Daoy (cell line): ENCODE measurements around the gene GABRR3. TPM values are rescaled to one million over a fixed set of nuclear protein-coding genes. Genes with fewer than 3 reads are reported as not detected.
"Not testable (repeated sequence)": the region's sequence is repeated elsewhere in the genome, so short reads cannot be mapped to it uniquely, and the experiment has no call there.

Experiments used
- DNase-seq: peaks from one replicate; pipeline ENCODE4 v3.0.0-alpha.2; 2015; ENCODE audit warnings: low read depth
- total RNA-seq: library from RNA; depleted of rRNA; stranded (reverse); fragments of >200 nt; shearing (Covaris generic); gene quantifications from 2 replicates; pipeline ENCODE4 v1.2.3, GENCODE V29; 2014

Gene GABRR3
- total RNA-seq, 1 experiment from 2014 or later, result not detected

DNA sequence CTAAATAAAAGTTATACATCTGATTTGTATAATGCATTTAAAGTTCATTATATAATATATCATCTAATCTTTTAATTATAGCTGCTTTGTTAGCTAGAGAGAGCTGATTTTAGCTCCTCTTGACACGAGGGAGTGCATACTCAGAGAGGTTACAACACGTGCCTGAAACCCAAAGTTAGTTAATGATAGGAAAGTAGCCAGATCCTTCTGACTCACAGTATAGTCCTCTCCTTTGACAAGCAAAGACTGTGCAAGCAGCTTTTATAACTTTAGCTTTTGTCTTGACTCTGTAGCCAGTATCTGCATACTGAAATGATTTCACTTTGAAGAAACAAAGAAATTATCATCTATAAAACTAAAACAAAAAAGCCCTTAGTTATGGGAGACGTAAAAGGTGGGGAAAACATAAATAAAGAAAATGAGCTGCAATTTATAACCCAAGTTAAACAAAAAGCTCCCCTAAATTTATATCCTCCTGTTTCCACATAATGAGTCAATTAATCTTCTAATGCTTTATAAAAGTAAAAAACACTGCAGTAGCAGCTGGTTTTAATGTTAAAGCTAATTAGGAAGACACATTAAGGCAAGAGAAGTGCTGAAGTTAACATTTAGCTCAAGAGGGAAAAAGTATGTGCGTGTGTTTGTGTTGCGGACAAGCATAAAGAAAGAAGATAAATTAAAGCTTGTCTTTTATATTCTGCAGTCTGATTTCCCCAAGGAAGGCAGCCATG lies 13.1 kb downstream of the GABRR3 start:
- peak; percentile 4 for DNase-seq

GRCh38 chr3:98020412-98020811 lies 14.7 kb downstream of the GABRR3 start:
- DNase-seq, result no peak

DNA sequence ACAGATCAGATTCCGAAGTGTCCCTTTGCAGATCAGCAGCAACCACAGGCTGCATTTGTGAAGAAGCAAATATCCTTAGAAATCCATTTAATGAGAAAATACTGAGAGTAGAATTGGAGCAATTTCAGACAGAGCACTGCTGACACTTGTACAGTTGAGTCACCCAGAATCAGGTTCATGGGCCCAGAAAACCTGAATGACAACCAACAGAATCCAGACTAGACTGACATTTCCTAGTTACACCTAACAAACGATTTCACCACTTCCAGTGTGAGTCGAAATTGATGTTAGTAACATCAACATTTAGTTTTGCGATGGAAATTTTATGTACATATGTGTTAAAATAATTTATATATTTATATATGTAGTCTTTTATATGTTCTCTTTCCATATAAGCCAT lies 16.8 kb downstream of the GABRR3 start:
- DNase-seq, result no peak

- no peak for DNase-seq
Observed at GRCh38 chr3:98014268-98014585, 20.9 kb downstream of the GABRR3 start.

- DNase-seq, result no peak
Observed at GRCh38 chr3:98013411-98014267, 21.5 kb downstream of the GABRR3 start.

DNA sequence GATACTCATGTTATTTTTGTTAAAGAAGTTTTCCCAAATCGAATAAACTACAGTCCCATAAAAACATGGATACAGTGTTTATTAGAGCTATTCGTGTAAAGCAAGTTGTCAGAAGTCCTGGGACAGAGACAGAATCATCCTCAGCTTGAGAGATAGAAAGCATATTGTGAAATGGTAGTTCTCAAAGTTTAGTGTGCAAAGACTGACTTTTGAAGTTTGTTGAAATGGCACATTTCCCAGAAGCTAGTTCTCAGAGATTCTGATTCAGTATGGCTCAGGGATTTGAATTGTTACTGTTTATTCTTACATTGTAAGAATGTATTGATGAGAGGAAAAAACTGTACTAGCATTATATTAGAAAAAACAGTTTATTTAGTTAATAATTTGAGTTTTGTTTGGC lies 22.1 kb downstream of the GABRR3 start:
- DNase-seq, result no peak

- DNase-seq, result not testable (repeated sequence)
Observed at GRCh38 chr3:98010883-98011449, 24.1 kb downstream of the GABRR3 start.

DNA sequence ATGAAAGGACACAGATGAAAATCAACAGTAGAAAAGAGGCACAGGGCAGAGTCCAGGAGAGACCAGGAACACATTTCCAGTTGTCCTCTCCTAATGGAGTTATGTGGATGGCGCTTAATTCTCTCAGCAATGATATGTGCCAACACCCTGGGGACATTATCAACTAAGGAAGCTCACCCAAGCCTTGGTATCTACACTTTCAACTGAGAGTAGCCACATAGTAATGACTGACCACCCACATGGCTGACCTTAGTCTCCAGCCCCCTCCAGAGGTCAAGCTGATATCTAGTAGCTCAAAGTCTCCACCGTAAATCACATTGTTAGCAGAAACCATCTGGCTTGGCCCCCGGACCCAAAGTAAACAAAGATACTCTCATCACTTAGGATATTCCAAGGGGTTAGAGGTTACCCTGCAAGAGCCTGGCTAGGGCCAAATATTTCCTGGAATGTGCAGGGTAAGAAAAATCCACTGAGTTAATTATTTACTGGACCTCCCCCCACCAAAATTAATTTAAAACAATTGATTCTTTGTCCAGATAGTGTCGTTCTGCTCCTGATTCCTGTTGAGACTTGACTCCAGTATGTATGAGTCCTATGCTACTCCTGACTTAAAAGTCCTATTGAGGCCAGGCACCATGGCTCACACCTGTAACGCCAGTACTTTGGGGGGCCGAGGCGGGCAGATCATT lies 24.8 kb downstream of the GABRR3 start:
- no peak for DNase-seq

DNA sequence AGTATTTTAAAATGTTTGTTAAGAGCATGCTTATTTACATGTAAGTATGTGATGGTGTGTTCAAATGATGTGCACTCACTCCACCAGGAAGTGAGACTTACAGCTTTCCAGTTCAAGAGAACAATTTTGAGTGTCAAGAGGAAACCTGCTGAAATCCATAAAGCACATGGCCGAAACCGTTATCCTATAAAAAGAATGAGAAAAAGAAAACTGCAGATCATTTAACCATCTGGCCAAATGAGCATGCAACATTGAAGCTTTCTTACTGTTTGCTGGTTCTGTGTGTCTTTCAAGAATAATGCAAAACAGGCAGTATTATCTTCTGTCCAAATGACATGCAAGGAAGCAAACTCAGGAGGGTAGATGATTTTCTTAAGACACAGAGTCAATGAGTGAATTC lies 26.3 kb downstream of the GABRR3 start:
- no peak for DNase-seq

DNA sequence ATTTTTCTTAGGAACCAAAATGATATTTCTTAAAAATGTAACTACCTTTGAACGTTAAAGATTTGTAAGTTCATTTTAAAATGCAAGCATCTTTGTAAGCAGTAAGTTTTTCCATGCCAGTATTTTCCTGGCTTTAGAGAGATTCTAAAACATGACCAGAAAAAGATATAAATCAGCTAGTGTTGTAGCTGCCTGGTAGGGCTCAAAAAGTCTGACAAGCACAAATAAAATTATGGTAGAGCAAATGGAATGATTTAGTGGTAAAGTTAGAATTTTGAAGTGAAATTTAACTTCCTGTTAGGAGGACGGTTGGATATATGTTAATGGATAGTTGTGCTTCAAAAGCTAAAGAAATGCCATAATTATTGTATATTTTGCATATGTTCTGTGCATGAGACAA lies 29.7 kb downstream of the GABRR3 start:
- no peak for DNase-seq

GRCh38 chr3:98004721-98005120 lies 30.4 kb downstream of the GABRR3 start:
- no peak for DNase-seq

- no peak for DNase-seq
Observed at GRCh38 chr3:98003306-98003969, 31.7 kb downstream of the GABRR3 start.

DNA sequence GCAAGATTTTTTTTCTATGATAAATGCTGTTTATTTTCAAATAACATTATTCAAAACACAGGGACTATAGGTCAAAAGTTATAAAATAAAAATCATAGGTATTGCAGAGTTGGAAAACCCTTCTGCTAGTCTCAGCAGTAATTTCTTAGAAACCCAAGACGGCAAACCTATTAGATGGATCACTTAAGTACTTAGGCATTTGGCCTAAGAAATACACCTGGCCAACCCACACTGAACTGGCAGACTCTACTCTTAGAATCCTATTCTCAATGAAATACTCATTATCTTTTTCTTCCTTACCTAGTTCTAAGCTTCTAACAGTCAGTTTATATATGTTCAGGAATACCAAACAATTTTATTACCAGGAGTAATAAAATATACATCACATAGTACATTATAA lies 32.4 kb downstream of the GABRR3 start:
- no peak for DNase-seq

- DNase-seq, result no peak
Observed at GRCh38 chr3:97999994-98000393, 35.1 kb downstream of the GABRR3 start.

DNA sequence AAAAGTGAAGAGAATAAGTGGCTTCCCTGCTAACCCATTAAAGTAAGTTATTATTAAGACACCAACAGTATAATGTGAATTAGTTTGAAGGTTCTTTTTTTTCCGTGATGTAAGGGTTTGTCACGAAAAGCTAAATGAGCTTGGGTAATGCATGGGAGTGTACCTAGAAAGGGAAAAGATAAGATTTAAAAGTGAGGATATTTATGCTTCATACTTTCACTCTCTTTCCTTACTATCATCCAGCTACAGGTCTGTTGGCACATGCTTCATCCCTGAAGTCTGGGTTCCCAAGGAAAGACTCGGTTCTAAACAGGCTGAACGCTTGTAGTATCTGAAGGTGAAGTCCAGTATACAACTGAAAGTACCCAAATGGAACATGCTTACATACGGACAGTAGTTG lies 36.0 kb downstream of the GABRR3 start:
- DNase-seq, result no peak

- no peak for DNase-seq
Observed at GRCh38 chr3:97996988-97997387, 38.1 kb downstream of the GABRR3 start.

DNA sequence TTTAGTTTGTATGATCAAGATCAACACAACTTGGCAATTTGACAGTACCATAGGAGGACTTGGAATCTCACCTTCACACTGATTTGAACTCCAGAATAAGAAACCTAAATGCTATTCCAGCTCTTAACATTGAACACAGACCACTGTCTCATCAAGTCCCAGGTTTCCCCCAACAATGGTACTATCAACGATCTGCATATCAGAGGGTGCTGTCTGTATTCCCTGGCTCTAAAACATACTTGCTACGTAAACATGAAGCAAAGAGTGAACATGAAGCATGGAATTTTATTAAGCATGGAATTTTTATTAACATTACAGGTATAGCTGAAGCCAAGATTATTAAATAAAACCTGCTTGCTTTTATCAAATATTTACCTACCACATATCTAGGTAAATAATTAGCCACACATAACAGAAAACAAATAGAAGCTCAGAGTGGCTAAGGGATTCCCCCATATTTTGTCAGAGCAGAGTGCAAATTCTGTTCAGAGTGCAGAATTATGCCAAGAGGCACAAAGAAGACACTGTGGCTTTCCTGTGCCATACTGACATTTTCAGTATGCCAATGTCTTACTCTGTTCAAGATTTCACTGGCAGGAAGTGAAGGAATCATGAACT lies 40.7 kb downstream of the GABRR3 start:
- no peak for DNase-seq

DNA sequence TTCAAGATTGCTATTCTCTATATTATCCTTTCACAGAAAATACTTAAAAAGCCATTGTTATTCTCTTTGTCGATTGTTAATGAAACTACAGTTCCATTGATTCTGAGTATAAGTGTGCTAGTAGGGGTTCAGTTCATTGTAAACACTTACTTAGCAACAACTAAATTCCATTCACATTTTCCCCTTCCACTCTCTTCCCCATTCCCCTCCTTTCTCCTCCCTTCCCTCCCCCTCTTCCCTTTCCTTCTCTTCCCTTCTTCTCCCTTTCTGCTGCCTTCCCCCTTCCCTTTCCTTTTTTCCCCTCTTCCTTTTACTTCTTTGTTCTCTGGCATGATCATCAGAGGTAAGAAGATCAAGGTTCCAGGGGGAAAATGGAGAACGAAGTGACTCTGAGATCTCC lies 41.6 kb downstream of the GABRR3 start:
- DNase-seq, result no peak

DNA sequence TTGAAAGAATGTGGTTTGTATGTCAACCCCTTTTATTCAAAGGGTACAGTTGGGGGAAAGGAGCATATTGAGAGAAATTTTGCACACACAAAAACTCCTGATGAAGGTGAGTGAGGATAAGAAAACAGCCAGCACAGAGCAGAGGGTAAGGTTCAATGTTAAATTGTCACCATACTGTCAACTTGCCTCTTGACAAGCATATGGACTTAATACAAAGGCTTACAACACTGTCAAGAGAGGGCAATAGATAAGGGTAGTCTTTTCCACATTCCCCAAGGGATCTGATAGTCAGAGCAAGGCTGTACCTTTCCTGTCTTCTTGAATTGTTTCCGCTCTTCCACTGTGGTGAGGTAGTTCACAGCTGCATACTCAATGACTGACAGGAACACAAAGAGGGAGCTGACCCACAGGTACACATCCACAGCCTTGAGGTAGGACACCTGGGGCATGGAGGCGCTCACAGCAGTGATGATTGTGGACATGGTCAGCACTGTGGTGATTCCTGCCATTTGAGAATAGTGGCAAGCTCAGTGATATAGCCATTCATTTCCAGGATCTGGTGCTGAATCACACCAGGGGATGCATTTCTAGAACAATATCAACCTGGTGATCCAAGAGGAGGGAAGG lies 42.5 kb downstream of the GABRR3 start:
- no peak for DNase-seq

- DNase-seq, result no peak
Observed at GRCh38 chr3:97991293-97991682, 43.8 kb downstream of the GABRR3 start.
